Measurements from ENCODE around the gene KLK11.

KLK11 gene

GRCh38 chr19:51044327-51044726 is 17.9 kb upstream of the KLK11 start:
- TF ChIP-seq, protein P1, sequence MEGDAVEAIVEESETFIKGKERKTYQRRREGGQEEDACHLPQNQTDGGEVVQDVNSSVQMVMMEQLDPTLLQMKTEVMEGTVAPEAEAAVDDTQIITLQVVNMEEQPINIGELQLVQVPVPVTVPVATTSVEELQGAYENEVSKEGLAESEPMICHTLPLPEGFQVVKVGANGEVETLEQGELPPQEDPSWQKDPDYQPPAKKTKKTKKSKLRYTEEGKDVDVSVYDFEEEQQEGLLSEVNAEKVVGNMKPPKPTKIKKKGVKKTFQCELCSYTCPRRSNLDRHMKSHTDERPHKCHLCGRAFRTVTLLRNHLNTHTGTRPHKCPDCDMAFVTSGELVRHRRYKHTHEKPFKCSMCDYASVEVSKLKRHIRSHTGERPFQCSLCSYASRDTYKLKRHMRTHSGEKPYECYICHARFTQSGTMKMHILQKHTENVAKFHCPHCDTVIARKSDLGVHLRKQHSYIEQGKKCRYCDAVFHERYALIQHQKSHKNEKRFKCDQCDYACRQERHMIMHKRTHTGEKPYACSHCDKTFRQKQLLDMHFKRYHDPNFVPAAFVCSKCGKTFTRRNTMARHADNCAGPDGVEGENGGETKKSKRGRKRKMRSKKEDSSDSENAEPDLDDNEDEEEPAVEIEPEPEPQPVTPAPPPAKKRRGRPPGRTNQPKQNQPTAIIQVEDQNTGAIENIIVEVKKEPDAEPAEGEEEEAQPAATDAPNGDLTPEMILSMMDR (conservative IDR thresholded peaks at IDR 0.05; ENCODE audit: low read length): no peak
- H3K4me3 ChIP-seq (ENCODE audit: low read length): no peak overlapping the region
- no peak for DNase-seq (ENCODE audit: low read depth)

DNA sequence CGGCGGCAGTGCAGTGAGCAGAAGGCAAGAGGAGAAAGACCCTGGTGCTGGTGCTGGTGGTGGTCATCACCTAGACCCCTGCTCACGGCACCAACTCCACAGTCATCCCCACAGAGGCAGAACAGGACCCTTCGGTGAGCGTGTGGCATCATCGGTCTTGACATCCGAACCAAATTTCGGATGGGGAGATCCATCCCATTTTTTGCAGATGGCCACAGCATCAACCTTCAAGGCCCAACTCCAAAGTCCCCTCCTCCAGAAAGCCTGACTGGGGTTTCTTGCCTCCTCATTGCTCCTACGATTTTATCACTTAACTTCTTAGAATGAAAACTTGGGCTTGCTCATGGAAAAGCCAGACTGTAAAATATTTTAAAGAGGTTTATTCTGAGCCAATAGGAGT is 17.1 kb upstream of the KLK11 start:
- TF ChIP-seq, protein P1 (conservative IDR thresholded peaks at IDR 0.05; ENCODE audit: low read length): no peak
- DNase-seq (ENCODE audit: low read depth): no peak
- no peak overlapping the region for H3K4me3 ChIP-seq (ENCODE audit: low read length)

- TF ChIP-seq, protein P1 (conservative IDR thresholded peaks at IDR 0.05; ENCODE audit: low read length): no peak
- H3K4me3 ChIP-seq (ENCODE audit: low read length): no peak overlapping the region
- no peak for DNase-seq (ENCODE audit: low read depth)
These were observed 13.7 kb upstream of the KLK11 start for GRCh38 chr19:51040151-51040550.

DNA sequence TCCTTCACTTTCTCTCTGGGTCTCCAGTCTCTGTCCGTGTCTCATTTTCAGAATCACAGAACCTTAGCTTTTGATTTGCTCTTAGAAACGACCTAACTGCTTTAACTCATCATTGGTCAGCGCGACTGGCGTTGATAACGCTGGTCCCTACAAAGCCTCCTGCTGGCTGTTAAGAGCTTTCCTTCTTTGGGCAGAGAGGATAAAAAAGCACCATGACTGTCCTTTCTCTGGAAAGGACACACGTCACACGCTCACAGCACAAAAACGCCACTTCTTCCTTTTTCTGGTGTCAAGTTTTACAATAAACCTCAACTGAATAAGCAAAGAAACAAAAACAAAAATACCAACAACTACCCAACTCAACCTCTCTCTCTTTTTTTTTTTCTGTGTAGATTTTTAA is 10.1 kb upstream of the KLK11 start:
- TF ChIP-seq, protein P1 (conservative IDR thresholded peaks at IDR 0.05; ENCODE audit: low read length): no peak
- no peak for DNase-seq (ENCODE audit: low read depth)
- H3K4me3 ChIP-seq (ENCODE audit: low read length): no peak overlapping the region

GRCh38 chr19:51034704-51035103 is 8.3 kb upstream of the KLK11 start, which contains the start of gene KLK12:
TSS of gene KLK12 (minus strand) at chr19:51035002. CDS start at chr19:51034621, 381 bp downstream.
- TF ChIP-seq, protein P1 (conservative IDR thresholded peaks at IDR 0.05; ENCODE audit: low read length): no peak
- DNase-seq (ENCODE audit: low read depth): no peak
- no peak within 1 kb of the TSS for H3K4me3 ChIP-seq (ENCODE audit: low read length)

GRCh38 chr19:51031880-51032225 is 5.4 kb upstream of the KLK11 start:
- H3K4me3 ChIP-seq (ENCODE audit: low read length): no peak overlapping the region
- TF ChIP-seq, protein P1 (conservative IDR thresholded peaks at IDR 0.05; ENCODE audit: low read length): no peak
- DNase-seq (ENCODE audit: low read depth): no peak

GRCh38 chr19:51031220-51031879 is 4.9 kb upstream of the KLK11 start:
- TF ChIP-seq, protein P1 (conservative IDR thresholded peaks at IDR 0.05; ENCODE audit: low read length): no peak
- no peak for DNase-seq (ENCODE audit: low read depth)
- no peak overlapping the region for H3K4me3 ChIP-seq (ENCODE audit: low read length)
